SIG-M5 treated with dmso at 0.1 percent for 504 hours (cell line): ENCODE measurements around the gene CBS.
"Not testable (repeated sequence)": the region's sequence is repeated elsewhere in the genome, so short reads cannot be mapped to it uniquely, and the experiment has no call there.

Source experiments
- DNase-seq: peaks from one replicate; lab custom pipeline; 2025; ENCODE audit not compliant: unreplicated experiment; lab: John Stamatoyannopoulos, UW

Gene CBS

GRCh38 chr21:43069682-43070081 lies 6.0 kb downstream of the CBS start:
- not testable (repeated sequence) for DNase-seq

- not testable (repeated sequence) for DNase-seq
Measured at GRCh38 chr21:43068065-43068464, 7.6 kb downstream of the CBS start.

- DNase-seq, result not testable (repeated sequence)
Measured at GRCh38 chr21:43066690-43067089, 8.9 kb downstream of the CBS start.

GRCh38 chr21:43065991-43066390 lies 9.6 kb downstream of the CBS start:
- not testable (repeated sequence) for DNase-seq

- DNase-seq, result not testable (repeated sequence)
Measured at GRCh38 chr21:43064265-43064917, 11.2 kb downstream of the CBS start.

- DNase-seq, result not testable (repeated sequence)
Measured at GRCh38 chr21:43062955-43063664, 12.5 kb downstream of the CBS start.

GRCh38 chr21:43053112-43053511 lies 22.5 kb downstream of the CBS start:
- not testable (repeated sequence) for DNase-seq

- DNase-seq, result not testable (repeated sequence)
Measured at GRCh38 chr21:43045876-43046821, 29.5 kb downstream of the CBS start.

- DNase-seq, result not testable (repeated sequence)
Measured at GRCh38 chr21:43045165-43045875, 30.3 kb downstream of the CBS start.

- not testable (repeated sequence) for DNase-seq
Measured at GRCh38 chr21:43044547-43044946, 31.1 kb downstream of the CBS start.

- DNase-seq, result not testable (repeated sequence)
Measured at GRCh38 chr21:43043291-43043690, 32.3 kb downstream of the CBS start.

- not testable (repeated sequence) for DNase-seq
Measured at GRCh38 chr21:43042169-43042568, 33.5 kb downstream of the CBS start.

GRCh38 chr21:43038659-43039044 lies 37.0 kb downstream of the CBS start:
- not testable (repeated sequence) for DNase-seq

GRCh38 chr21:43037918-43038658 lies 37.5 kb downstream of the CBS start:
- DNase-seq, result not testable (repeated sequence)

GRCh38 chr21:43036889-43037288 lies 38.7 kb downstream of the CBS start:
- DNase-seq, result not testable (repeated sequence)

- no peak for DNase-seq
Measured at GRCh38 chr21:43034826-43035225, 40.8 kb downstream of the CBS start.

- no peak for DNase-seq
Measured at GRCh38 chr21:43034101-43034500, 41.5 kb downstream of the CBS start.

GRCh38 chr21:43031121-43031619 lies 44.5 kb downstream of the CBS start:
- DNase-seq, result no peak

- no peak for DNase-seq
Measured at GRCh38 chr21:43029785-43030184, 45.9 kb downstream of the CBS start.
